ENCODE data around the gene SH3PXD2A.

Gene SH3PXD2A

DNA sequence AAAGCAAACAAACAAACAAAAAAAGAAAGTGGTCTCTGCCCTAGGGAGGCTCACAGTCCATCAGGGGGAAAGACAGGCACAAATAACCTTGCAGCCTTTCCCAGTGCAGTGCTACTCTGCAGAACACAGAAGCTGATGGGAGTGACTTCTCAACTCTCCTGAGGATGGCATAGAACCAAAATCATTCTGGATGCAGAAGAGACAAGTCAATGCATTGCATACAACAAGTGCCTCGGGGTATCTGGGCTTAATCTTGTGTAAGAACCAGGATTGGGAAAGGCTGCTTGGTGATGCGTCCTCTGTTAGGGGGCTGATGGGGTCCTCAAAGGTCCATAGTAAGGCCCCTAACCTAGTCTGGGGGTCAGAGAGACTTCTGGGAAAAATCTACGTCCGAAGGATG, 293.0 kb downstream of the SH3PXD2A start:
- no peaks in the 10 kb centered on the region for H3K36me3 ChIP-seq (ENCODE audit: control insufficient read depth, insufficient read depth, low read length)
- H3K27me3 ChIP-seq (ENCODE audit: control insufficient read depth, insufficient read depth, low read length), result no peaks in the 10 kb centered on the region
- no peak overlapping the region for H3K9ac ChIP-seq
- no peak overlapping the region for H3K27ac ChIP-seq
- no peak overlapping the region for H2AFZ ChIP-seq
- H3K4me1 ChIP-seq, result peaks cover 3% of the 10 kb centered on the region
- H3K4me3 ChIP-seq (ENCODE audit: low read depth, low read length), result no peak overlapping the region
- H3K9me3 ChIP-seq (ENCODE audit: control insufficient read depth, low read length), result no peaks in the 10 kb centered on the region
- peaks cover 28% of the 10 kb centered on the region for H3K79me2 ChIP-seq
- no peak overlapping the region for H3K4me2 ChIP-seq (ENCODE audit: low read length)
- TF ChIP-seq, protein P1, sequence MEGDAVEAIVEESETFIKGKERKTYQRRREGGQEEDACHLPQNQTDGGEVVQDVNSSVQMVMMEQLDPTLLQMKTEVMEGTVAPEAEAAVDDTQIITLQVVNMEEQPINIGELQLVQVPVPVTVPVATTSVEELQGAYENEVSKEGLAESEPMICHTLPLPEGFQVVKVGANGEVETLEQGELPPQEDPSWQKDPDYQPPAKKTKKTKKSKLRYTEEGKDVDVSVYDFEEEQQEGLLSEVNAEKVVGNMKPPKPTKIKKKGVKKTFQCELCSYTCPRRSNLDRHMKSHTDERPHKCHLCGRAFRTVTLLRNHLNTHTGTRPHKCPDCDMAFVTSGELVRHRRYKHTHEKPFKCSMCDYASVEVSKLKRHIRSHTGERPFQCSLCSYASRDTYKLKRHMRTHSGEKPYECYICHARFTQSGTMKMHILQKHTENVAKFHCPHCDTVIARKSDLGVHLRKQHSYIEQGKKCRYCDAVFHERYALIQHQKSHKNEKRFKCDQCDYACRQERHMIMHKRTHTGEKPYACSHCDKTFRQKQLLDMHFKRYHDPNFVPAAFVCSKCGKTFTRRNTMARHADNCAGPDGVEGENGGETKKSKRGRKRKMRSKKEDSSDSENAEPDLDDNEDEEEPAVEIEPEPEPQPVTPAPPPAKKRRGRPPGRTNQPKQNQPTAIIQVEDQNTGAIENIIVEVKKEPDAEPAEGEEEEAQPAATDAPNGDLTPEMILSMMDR (IDR thresholded peaks at IDR 0.05), result no peak

DNA sequence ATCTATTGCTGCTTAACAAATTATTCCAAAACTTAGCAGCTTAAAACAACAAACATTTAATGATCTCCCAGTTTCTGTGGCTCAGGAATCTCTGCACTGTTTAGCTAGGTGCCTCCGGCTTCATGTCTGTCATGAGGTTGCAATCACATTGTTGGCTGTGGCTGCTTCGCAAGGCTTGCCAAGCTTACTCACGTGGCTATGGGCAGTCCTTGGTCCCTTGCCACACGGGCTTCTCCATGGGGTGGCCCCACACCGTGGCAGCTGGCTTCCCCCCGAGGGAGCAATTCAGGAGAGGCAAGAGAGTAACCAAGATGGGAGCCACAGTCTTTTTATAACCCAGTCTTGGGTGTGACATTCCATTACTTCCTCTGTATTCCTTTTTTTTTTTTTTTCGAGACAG, 294.5 kb downstream of the SH3PXD2A start:
- H3K79me2 ChIP-seq, result peaks cover 26% of the 10 kb centered on the region
- H3K9ac ChIP-seq, result no peak overlapping the region
- H3K4me2 ChIP-seq (ENCODE audit: low read length), result no peak overlapping the region
- H3K4me3 ChIP-seq (ENCODE audit: low read depth, low read length), result no peak overlapping the region
- no peak overlapping the region for H3K27ac ChIP-seq
- peaks cover 3% of the 10 kb centered on the region for H3K4me1 ChIP-seq
- TF ChIP-seq, protein P1 (IDR thresholded peaks at IDR 0.05), result no peak
- no peaks in the 10 kb centered on the region for H3K9me3 ChIP-seq (ENCODE audit: control insufficient read depth, low read length)
- no peak overlapping the region for H2AFZ ChIP-seq
- no peaks in the 10 kb centered on the region for H3K36me3 ChIP-seq (ENCODE audit: control insufficient read depth, insufficient read depth, low read length)
- no peaks in the 10 kb centered on the region for H3K27me3 ChIP-seq (ENCODE audit: control insufficient read depth, insufficient read depth, low read length)

DNA sequence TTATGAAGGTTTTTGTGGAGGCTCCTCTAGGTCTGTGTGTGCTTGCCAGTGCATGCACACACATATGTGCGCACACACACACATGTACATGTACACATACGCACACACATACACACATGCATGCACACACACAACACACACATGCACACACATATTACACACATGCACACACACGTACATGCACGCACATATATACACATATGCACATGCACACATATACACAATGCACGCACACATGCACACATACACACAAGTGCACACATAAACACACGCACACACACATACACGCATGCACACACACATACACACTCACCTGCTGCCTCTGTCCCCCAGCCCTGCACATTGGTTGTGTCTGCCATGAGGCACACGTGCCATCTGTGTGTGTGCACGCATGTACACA, 295.6 kb downstream of the SH3PXD2A start:
- Histone ChIP-seq H3K27me3 (ENCODE audit: control insufficient read depth, insufficient read depth, low read length) (no peaks in the 10 kb centered on the region), H3K4me3 (ENCODE audit: low read depth, low read length) (no peak overlapping the region), H3K79me2 (peaks cover 22% of the 10 kb centered on the region), H3K9ac (no peak overlapping the region), H3K4me2 (ENCODE audit: low read length) (no peak overlapping the region), H3K4me1 (peaks cover 3% of the 10 kb centered on the region), H3K9me3 (ENCODE audit: control insufficient read depth, low read length) (no peaks in the 10 kb centered on the region), H3K36me3 (ENCODE audit: control insufficient read depth, insufficient read depth, low read length) (no peaks in the 10 kb centered on the region), H3K27ac (no peak overlapping the region), H2AFZ (no peak overlapping the region)
- TF ChIP-seq, protein P1 (IDR thresholded peaks at IDR 0.05), result no peak

DNA sequence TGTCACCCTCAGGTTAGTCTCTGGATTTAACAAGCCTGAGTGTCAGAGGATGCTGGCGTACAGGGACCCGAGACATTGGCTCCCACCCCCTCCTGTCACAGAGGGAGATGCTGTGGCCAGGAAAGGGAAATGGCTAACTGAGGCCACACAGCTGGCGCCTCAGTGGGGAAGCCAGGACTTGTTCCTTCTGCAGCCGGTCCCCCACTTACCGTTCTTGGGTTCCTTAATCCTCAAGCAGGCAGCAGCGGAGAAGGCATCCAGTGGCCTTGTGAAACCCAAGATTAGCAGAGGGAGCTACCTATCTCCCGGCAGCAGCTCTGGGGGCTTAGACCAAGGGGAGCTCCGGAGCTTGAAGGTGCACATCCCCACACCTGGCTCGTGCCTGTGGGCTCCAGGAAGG, 296.5 kb downstream of the SH3PXD2A start:
- Histone ChIP-seq H3K36me3 (ENCODE audit: control insufficient read depth, insufficient read depth, low read length) (no peaks in the 10 kb centered on the region), H3K9me3 (ENCODE audit: control insufficient read depth, low read length) (no peaks in the 10 kb centered on the region), H3K27me3 (ENCODE audit: control insufficient read depth, insufficient read depth, low read length) (no peaks in the 10 kb centered on the region), H3K4me3 (ENCODE audit: low read depth, low read length) (no peak overlapping the region), H3K9ac (no peak overlapping the region), H3K4me2 (ENCODE audit: low read length) (no peak overlapping the region), H3K79me2 (peaks cover 14% of the 10 kb centered on the region), H3K27ac (no peak overlapping the region), H2AFZ (no peak overlapping the region), H3K4me1 (peaks cover 10% of the 10 kb centered on the region)
- TF ChIP-seq, protein P1 (IDR thresholded peaks at IDR 0.05), result no peak

DNA sequence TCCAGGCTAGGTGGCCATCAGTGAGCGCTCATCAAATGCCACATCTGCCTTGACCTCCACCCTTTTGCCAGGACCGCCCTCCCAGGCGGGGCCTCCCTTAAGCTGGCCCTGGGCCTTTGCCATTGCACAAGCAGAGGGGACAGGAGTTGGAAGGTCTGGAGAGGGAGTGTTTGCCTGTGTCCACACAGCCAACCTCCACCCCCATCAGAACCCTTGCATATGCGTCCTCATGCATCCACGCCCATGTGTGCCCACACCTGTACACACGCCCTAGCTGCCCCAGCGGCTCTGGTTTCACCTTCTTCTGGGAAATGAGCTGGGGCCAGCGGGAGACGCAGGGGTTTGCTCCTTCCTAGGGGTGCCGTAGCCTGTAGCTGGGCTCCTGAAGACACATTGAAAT, 297.9 kb downstream of the SH3PXD2A start:
- Histone ChIP-seq H3K4me3 (ENCODE audit: low read depth, low read length) (no peak overlapping the region), H3K36me3 (ENCODE audit: control insufficient read depth, insufficient read depth, low read length) (no peaks in the 10 kb centered on the region), H3K4me1 (peaks cover 14% of the 10 kb centered on the region), H3K27me3 (ENCODE audit: control insufficient read depth, insufficient read depth, low read length) (no peaks in the 10 kb centered on the region), H3K9me3 (ENCODE audit: control insufficient read depth, low read length) (no peaks in the 10 kb centered on the region), H3K9ac (no peak overlapping the region), H3K79me2 (peaks cover 14% of the 10 kb centered on the region), H3K4me2 (ENCODE audit: low read length) (no peak overlapping the region), H2AFZ (no peak overlapping the region), H3K27ac (no peak overlapping the region)
- TF ChIP-seq, protein P1 (IDR thresholded peaks at IDR 0.05), result no peak

All from parathyroid adenoma (tissue), 2 donors.